Endothelial cell of umbilical vein (primary cell): ENCODE data around the gene TUBB4B. TPM values are rescaled to one million over a fixed set of nuclear protein-coding genes. Genes with fewer than 3 reads are reported as not detected.

ENCODE experiments used
- BruUV-seq: library from RNA; stranded (reverse); fragments of 400-500 nt; replicated peaks from 2 replicates; lab custom pipeline; 2021; lab: Mats Ljungman, UMichigan
- CTCF ChIA-PET: fragments of 300-600, 350-600 bp; sonication (Branson Sonifier 250); formaldehyde crosslinking; loops from one replicate; lab custom pipeline; 2021; ENCODE audit warnings: antibody characterized with exemption, inconsistent platforms; lab: Charles Lee
- POLR2A ChIA-PET: fragments of 300-600, 350-600 bp; sonication (Branson Sonifier 250); formaldehyde crosslinking; loops from one replicate; lab custom pipeline; 2021; ENCODE audit warnings: antibody characterized with exemption, inconsistent platforms; lab: Charles Lee
- DNase-seq: peaks from one replicate; pipeline ENCODE4 v3.0.0-alpha.2; 2011; ENCODE audit warnings: low read depth, low spot score
- FAIRE-seq: peaks from 2 replicates; lab custom pipeline; 2011; peaks lifted over from hg19 to GRCh38; lab: Jason Lieb, UNC
- H2AFZ ChIP-seq: 2 replicates; pipeline ENCODE4 v1.6.0; 2012; ENCODE audit warnings: low read depth, low read length, control low read depth, inconsistent platforms
- H3K27ac ChIP-seq: 2 replicates; pipeline ENCODE4 v1.5.1; 2011; ENCODE audit warnings: low read depth, mild to moderate bottlenecking, control low read depth, low read length, moderate library complexity; ENCODE audit not compliant: insufficient read depth
- H3K27me3 ChIP-seq, 2 experiments: 2 replicates each; pipeline versions ENCODE4 v1.6.0 to v1.6.1; 2011; ENCODE audit warnings: low read length in 2 of 2, mixed read lengths in 1 of 2; ENCODE audit not compliant: control insufficient read depth in 2 of 2, insufficient read depth in 2 of 2
- H3K36me3 ChIP-seq, 2 experiments: 2 replicates in 1 of 2; 3 replicates in 1 of 2; pipeline ENCODE4 v1.5.1; 2011; ENCODE audit warnings: low read length in 2 of 2, mild to moderate bottlenecking in 1 of 2, moderate library complexity in 1 of 2; ENCODE audit not compliant: control insufficient read depth in 2 of 2, insufficient read depth in 2 of 2; ENCODE audit errors: extremely low read depth in 1 of 2
- H3K4me1 ChIP-seq: 3 replicates; pipeline ENCODE4 v1.5.1; 2011; ENCODE audit warnings: mild to moderate bottlenecking, low read length; ENCODE audit not compliant: control insufficient read depth, insufficient read depth; ENCODE audit errors: extremely low read depth
- H3K4me2 ChIP-seq: 2 replicates; pipeline ENCODE4 v1.6.1; 2011; ENCODE audit warnings: low read length, control low read depth, mixed read lengths; ENCODE audit not compliant: insufficient read depth
- H3K4me3 ChIP-seq, 3 experiments: fragments of 200-600 bp in 1 of 3; sonication (generic), shearing (Covaris generic) in 1 of 3; replicated peaks in 1 of 3; 2 replicates each; pipeline ENCODE4 v1.5.1; 2011 to 2016; ENCODE audit warnings: control low read depth in 3 of 3, low read length in 3 of 3, mild to moderate bottlenecking in 2 of 3, inconsistent platforms in 1 of 3, low read depth in 1 of 3, moderate library complexity in 1 of 3; ENCODE audit not compliant: insufficient read depth in 1 of 3
- H3K79me2 ChIP-seq: 2 replicates; pipeline ENCODE4 v1.6.0; 2012; ENCODE audit warnings: low read length, inconsistent platforms; ENCODE audit not compliant: control insufficient read depth, insufficient read depth
- H3K9ac ChIP-seq: replicated peaks from 2 replicates; pipeline ENCODE3; 2011; ENCODE audit warnings: low read length, control low read depth; ENCODE audit not compliant: insufficient read depth; ENCODE audit errors: extremely low read depth
- H3K9me1 ChIP-seq: replicated peaks from 3 replicates; pipeline ENCODE4 v1.6.0; 2011; ENCODE audit warnings: mild to moderate bottlenecking, low read length; ENCODE audit not compliant: control insufficient read depth, insufficient read depth; ENCODE audit errors: extremely low read depth
- H3K9me3 ChIP-seq: replicated peaks from 2 replicates; pipeline ENCODE4 v1.5.1; 2012; ENCODE audit warnings: low read length, inconsistent platforms; ENCODE audit not compliant: control insufficient read depth, insufficient read depth
- H4K20me1 ChIP-seq: replicated peaks from 2 replicates; pipeline ENCODE3; 2011; ENCODE audit warnings: mild to moderate bottlenecking, low read length; ENCODE audit not compliant: control insufficient read depth, insufficient read depth; ENCODE audit errors: extremely low read depth
- CTCF ChIP-seq, 2 donors: IDR thresholded peaks; 1 replicate in 1 of 2; 2 replicates in 1 of 2; pipeline ENCODE4 v1.5.1; 2011; ENCODE audit warnings: low read length in 2 of 2, mild to moderate bottlenecking in 2 of 2, moderate library complexity in 2 of 2, control low read depth in 1 of 2, inconsistent platforms in 1 of 2, low read depth in 1 of 2; ENCODE audit not compliant: insufficient read depth in 1 of 2; ENCODE audit errors: extremely low read depth in 1 of 2
- EZH2 ChIP-seq: IDR thresholded peaks from 2 replicates; pipeline ENCODE4 v1.6.1; 2012; ENCODE audit warnings: borderline replicate concordance, low read depth, mild to moderate bottlenecking, moderate library complexity, low read length, inconsistent platforms; ENCODE audit not compliant: severe bottlenecking
- FOS ChIP-seq: IDR thresholded peaks from 2 replicates; pipeline ENCODE4 v1.6.1; 2011; ENCODE audit warnings: mild to moderate bottlenecking, low read length, moderate library complexity, borderline replicate concordance; ENCODE audit not compliant: insufficient read depth
- GATA2 ChIP-seq: IDR thresholded peaks from 2 replicates; pipeline ENCODE4 v1.7.0; 2011; ENCODE audit warnings: low read depth, mild to moderate bottlenecking, moderate library complexity, mixed read lengths, low read length; ENCODE audit not compliant: insufficient read length, insufficient read depth
- JUN ChIP-seq: IDR thresholded peaks from 2 replicates; pipeline ENCODE4 v1.6.1; 2011; ENCODE audit warnings: borderline replicate concordance, low read depth; ENCODE audit not compliant: insufficient read length, insufficient read depth
- MYC ChIP-seq: IDR thresholded peaks from one replicate; pipeline ENCODE4 v1.6.1; 2011; ENCODE audit warnings: mild to moderate bottlenecking, low read depth, low read length
- POLR2A ChIP-seq: IDR thresholded peaks from 2 replicates; pipeline ENCODE4 v1.6.1; 2012; ENCODE audit warnings: low read depth, mild to moderate bottlenecking, control low read depth, low read length
- POLR2AphosphoS5 ChIP-seq: IDR thresholded peaks from 2 replicates; pipeline ENCODE4 v1.6.1; 2012; ENCODE audit warnings: low read depth, mild to moderate bottlenecking, control low read depth, low read length, moderate library complexity; ENCODE audit not compliant: insufficient read depth
- dilution Hi-C: fragments of 300-500 bp; cut with MboI; formaldehyde crosslinking; loops from one replicate; pipeline ENCODE4 v1.15.0; 2019; ENCODE audit warnings: low sequenced_read_pairs; ENCODE audit not compliant: extremely low pct_ligation_motif_present
- intact Hi-C: fragments of 100-400 bp; cut with micrococcal nuclease; formaldehyde crosslinking; loops from one replicate; pipeline ENCODE4 v1.10.0; 2022
- polyA plus RNA-seq, 4 experiments: library from polyadenylated mRNA; depleted of rRNA in 3 of 4; stranded (reverse) in 3 of 4; unstranded in 1 of 4; fragments of >200 nt; gene quantifications; 2 replicates each; pipeline versions ENCODE4 v1.2.1 to v1.2.3, GENCODE V29; 2011 to 2012; ENCODE audit warnings: missing spikeins in 1 of 4
- total RNA-seq: library from RNA; stranded (reverse); gene quantifications from 2 replicates; pipeline ENCODE4 v1.2.3, GENCODE V29; 2021
- TF ChIP-seq, protein P1 (sequence below): IDR thresholded peaks from 2 replicates; pipeline ENCODE4 v1.6.1; 2011; ENCODE audit not compliant: insufficient read depth, insufficient read length

TUBB4B gene
- total and polyA plus RNA-seq, 2 donors (not counting 3 experiments of a cell fraction or from before 2014, with no cell fraction given): 418 to 558 TPM

GRCh38 chr9:137236936-137237421 lies 4.1 kb upstream of the TUBB4B start:
- no peak for DNase-seq
- POLR2A ChIA-PET: no interaction called here
- TF ChIP-seq FOS: no peak
- TF ChIP-seq GATA2: no peak
- TF ChIP-seq MYC: no peak
- TF ChIP-seq, protein P1, sequence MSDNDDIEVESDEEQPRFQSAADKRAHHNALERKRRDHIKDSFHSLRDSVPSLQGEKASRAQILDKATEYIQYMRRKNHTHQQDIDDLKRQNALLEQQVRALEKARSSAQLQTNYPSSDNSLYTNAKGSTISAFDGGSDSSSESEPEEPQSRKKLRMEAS: no peak
- TF ChIP-seq POLR2AphosphoS5: no peak
- TF ChIP-seq CTCF (IDR thresholded peaks at IDR 0.05; ENCODE audit: extremely low read depth in 1 of 2, insufficient read depth in 1 of 2, low read depth in 1 of 2, low read length in 2 of 2): no peak
- TF ChIP-seq POLR2A: no peak
- no peak for TF ChIP-seq JUN
- no peak for TF ChIP-seq EZH2
- H4K20me1 ChIP-seq: no peaks in the 10 kb centered on the region
- H3K36me3 ChIP-seq: no peaks in the 10 kb centered on the region
- H3K9me3 ChIP-seq: no peaks in the 10 kb centered on the region
- no peak for FAIRE-seq
- H3K9ac ChIP-seq: no peak overlapping the region
- no peak overlapping the region for H3K4me2 ChIP-seq
- H3K27me3 ChIP-seq: no peaks in the 10 kb centered on the region
- intact Hi-C loops (loop anchor here (1.0 to 5.0 kb wide), 3 partner anchors 14 to 450 kb away; partner anchors contain the start of gene RNF208), dilution Hi-C loops (no loop called here)
- no peak overlapping the region for H2AFZ ChIP-seq
- peaks cover 9% of the 10 kb centered on the region for H3K79me2 ChIP-seq
- CTCF ChIA-PET: interaction anchor here (0.6 to 2.5 kb wide), 66 partner anchors 8 to 459 kb away, joined by 3 to 63 read pairs (median 4); partner anchors contain the start of genes CYSRT1, MAN1B1, NDOR1 and NELFB
- H3K4me3 ChIP-seq: no peak overlapping the region
- no peaks in the 10 kb centered on the region for H3K4me1 ChIP-seq
- no TSS peak for BruUV-seq
- H3K9me1 ChIP-seq: no peaks in the 10 kb centered on the region
- no peak overlapping the region for H3K27ac ChIP-seq
